Esophagus muscularis mucosa (tissue), 3 donors: ENCODE results near the gene PLPP4.

Source experiments
- CTCF ChIP-seq, 3 experiments: fragments of 200-600 bp in 2 of 3; fragments of 450-650 bp in 1 of 3; sonication (generic) in 2 of 3; IDR thresholded peaks; one replicate each; pipeline ENCODE4 v1.5.1; 2017 to 2019; ENCODE audit warnings: antibody characterized with exemption in 3 of 3, mild to moderate bottlenecking in 2 of 3, moderate library complexity in 1 of 3
- POLR2A ChIP-seq: fragments of 450-650 bp; IDR thresholded peaks from one replicate; pipeline ENCODE4 v1.6.1; 2017; ENCODE audit warnings: antibody characterized with exemption, moderate library complexity, mild to moderate bottlenecking, low read depth

- TF ChIP-seq CTCF (IDR thresholded peaks at IDR 0.05), result no peak
- no peak for TF ChIP-seq POLR2A
Observed at GRCh38 chr10:120474956-120475355, 17.9 kb downstream of the PLPP4 start.
